Frontal cortex (tissue), 4 donors: Measurements from ENCODE around the gene DNMT3L. TPM values are rescaled to one million over a fixed set of nuclear protein-coding genes. Genes with fewer than 3 reads are reported as not detected.
"Not testable (repeated sequence)": the region's sequence is repeated elsewhere in the genome, so short reads cannot be mapped to it uniquely, and the experiment has no call there.

ENCODE experiments used
- DNase-seq, 2 donors: peaks; one replicate each; pipeline ENCODE4 v3.0.0; 2012; ENCODE audit warnings: low spot score in 2 of 2
- FAIRE-seq: peaks from 2 replicates; lab custom pipeline; 2012; peaks lifted over from hg19 to GRCh38; lab: Jason Lieb, UNC
- total RNA-seq: library from RNA; depleted of rRNA; stranded (reverse); fragments of >200 nt; gene quantifications from one replicate; pipeline ENCODE4 v1.2.3, GENCODE V29; 2014
- donor health status: control.
- donor health status: control.
- donor health status: control.

DNMT3L gene
- total RNA-seq, 1 donor from 2014 or later = not detected

GRCh38 chr21:44295646-44296045 lies 33.9 kb upstream of the DNMT3L start:
- no peak for DNase-seq
- no peak for FAIRE-seq

- no peak for DNase-seq
- no peak for FAIRE-seq
Observed at GRCh38 chr21:44295163-44295573, 33.5 kb upstream of the DNMT3L start.

GRCh38 chr21:44294391-44295162 lies 32.9 kb upstream of the DNMT3L start:
- DNase-seq (peak in 1 of 2 donors; percentile 68), FAIRE-seq (no peak)

GRCh38 chr21:44293551-44294231 lies 32.0 kb upstream of the DNMT3L start:
- FAIRE-seq (no peak), DNase-seq (no peak)

GRCh38 chr21:44292812-44293195 lies 31.1 kb upstream of the DNMT3L start:
- FAIRE-seq = no peak
- DNase-seq = no peak

- FAIRE-seq (no peak), DNase-seq (no peak)
Observed at GRCh38 chr21:44291936-44292811, 30.5 kb upstream of the DNMT3L start.

- FAIRE-seq (no peak), DNase-seq (no peak)
Observed at GRCh38 chr21:44291078-44291935, 29.6 kb upstream of the DNMT3L start.

GRCh38 chr21:44290327-44291077 lies 28.8 kb upstream of the DNMT3L start:
- DNase-seq (no peak), FAIRE-seq (no peak)

GRCh38 chr21:44289381-44290010 lies 27.8 kb upstream of the DNMT3L start:
- DNase-seq = no peak
- FAIRE-seq = no peak

GRCh38 chr21:44288251-44289110 lies 26.8 kb upstream of the DNMT3L start:
- DNase-seq (no peak), FAIRE-seq (no peak)

GRCh38 chr21:44286716-44287632 lies 25.3 kb upstream of the DNMT3L start:
- DNase-seq (no peak), FAIRE-seq (no peak)

GRCh38 chr21:44286086-44286715 lies 24.5 kb upstream of the DNMT3L start:
- FAIRE-seq = no peak
- DNase-seq = no peak

GRCh38 chr21:44285138-44285992 lies 23.7 kb upstream of the DNMT3L start, which contains the start of gene AIRE:
AIRE (plus strand) TSS chr21:44285876; CDS start chr21:44286007, 131 bp downstream.
- peak in 1 of 2 donors; percentile 78 for DNase-seq
- no peak for FAIRE-seq

GRCh38 chr21:44283948-44284347 lies 22.3 kb upstream of the DNMT3L start:
- DNase-seq (no peak), FAIRE-seq (no peak)

GRCh38 chr21:44283211-44283785 lies 21.6 kb upstream of the DNMT3L start:
- not testable (repeated sequence) for DNase-seq, FAIRE-seq
